SK-N-SH (cell line): ENCODE data around the gene KIAA1210.

Experiments used
- EZH2phosphoT487 ChIP-seq: fragments of 200-600 bp; sonication (generic); IDR thresholded peaks from 2 replicates; pipeline ENCODE4 v1.6.1; 2017; ENCODE audit warnings: low read depth, mixed run types, mild to moderate bottlenecking, antibody characterized with exemption, moderate library complexity, borderline replicate concordance
- NRF1 ChIP-seq: IDR thresholded peaks from 2 replicates; pipeline ENCODE4 v1.6.1; 2012; ENCODE audit warnings: low read depth, mild to moderate bottlenecking, low read length
- RCOR1 ChIP-seq: fragments of 150-350 bp; IDR thresholded peaks from 2 replicates; pipeline ENCODE4 v1.6.1; 2017; ENCODE audit warnings: antibody characterized with exemption, low read length
- TCF12 ChIP-seq: IDR thresholded peaks from 2 replicates; pipeline ENCODE4 v1.4.0; 2012
- TF ChIP-seq, protein P1 (sequence below): IDR thresholded peaks from 2 replicates; pipeline ENCODE4 v1.4.0; 2012; ENCODE audit warnings: low read depth, borderline replicate concordance
- TF ChIP-seq, protein P2 (sequence below): fragments of 200-600 bp; sonication (generic); IDR thresholded peaks from 2 replicates; pipeline ENCODE4 v1.6.1; 2017; ENCODE audit warnings: antibody characterized with exemption, mild to moderate bottlenecking, moderate library complexity

DNA sequence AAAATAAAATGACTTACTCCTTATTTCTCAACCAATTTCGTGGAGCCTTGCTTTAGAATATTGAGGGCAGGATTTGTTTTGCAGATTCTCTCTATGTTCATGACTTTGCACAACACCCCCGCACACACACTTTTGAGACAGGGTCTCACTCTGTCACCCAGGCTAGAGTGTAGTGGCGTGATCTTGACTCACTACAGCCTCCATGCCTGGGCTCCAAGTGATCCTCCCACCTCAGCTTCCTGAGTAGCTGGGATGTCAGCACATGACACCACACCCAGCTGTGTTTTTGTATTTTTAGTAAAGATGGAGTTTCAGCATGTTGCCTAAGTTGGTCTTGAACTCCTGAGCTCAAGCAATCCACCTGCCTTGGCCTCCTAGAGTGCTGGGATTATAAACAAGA, 42.8 kb downstream of the KIAA1210 start:
- TF ChIP-seq, protein P1, sequence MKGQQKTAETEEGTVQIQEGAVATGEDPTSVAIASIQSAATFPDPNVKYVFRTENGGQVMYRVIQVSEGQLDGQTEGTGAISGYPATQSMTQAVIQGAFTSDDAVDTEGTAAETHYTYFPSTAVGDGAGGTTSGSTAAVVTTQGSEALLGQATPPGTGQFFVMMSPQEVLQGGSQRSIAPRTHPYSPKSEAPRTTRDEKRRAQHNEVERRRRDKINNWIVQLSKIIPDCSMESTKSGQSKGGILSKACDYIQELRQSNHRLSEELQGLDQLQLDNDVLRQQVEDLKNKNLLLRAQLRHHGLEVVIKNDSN: no peak
- TF ChIP-seq EZH2phosphoT487: no peak
- TF ChIP-seq, protein P2, sequence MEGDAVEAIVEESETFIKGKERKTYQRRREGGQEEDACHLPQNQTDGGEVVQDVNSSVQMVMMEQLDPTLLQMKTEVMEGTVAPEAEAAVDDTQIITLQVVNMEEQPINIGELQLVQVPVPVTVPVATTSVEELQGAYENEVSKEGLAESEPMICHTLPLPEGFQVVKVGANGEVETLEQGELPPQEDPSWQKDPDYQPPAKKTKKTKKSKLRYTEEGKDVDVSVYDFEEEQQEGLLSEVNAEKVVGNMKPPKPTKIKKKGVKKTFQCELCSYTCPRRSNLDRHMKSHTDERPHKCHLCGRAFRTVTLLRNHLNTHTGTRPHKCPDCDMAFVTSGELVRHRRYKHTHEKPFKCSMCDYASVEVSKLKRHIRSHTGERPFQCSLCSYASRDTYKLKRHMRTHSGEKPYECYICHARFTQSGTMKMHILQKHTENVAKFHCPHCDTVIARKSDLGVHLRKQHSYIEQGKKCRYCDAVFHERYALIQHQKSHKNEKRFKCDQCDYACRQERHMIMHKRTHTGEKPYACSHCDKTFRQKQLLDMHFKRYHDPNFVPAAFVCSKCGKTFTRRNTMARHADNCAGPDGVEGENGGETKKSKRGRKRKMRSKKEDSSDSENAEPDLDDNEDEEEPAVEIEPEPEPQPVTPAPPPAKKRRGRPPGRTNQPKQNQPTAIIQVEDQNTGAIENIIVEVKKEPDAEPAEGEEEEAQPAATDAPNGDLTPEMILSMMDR: no peak
- TF ChIP-seq NRF1: no peak
- no peak for TF ChIP-seq TCF12
- TF ChIP-seq RCOR1: no peak
